HL-60 (cell line): Measurements from ENCODE around the gene PRCD.

Experiments used
- CTCF ChIP-seq: IDR thresholded peaks from one replicate; pipeline ENCODE4 v1.5.1; 2011; ENCODE audit warnings: low read length, control low read depth, inconsistent platforms; ENCODE audit not compliant: insufficient read depth
- POLR2AphosphoS5 ChIP-seq: IDR thresholded peaks from 2 replicates; pipeline ENCODE4 v1.6.1; 2012; ENCODE audit warnings: low read depth
- SPI1 ChIP-seq: IDR thresholded peaks from 2 replicates; pipeline ENCODE4 v1.6.1; 2012; ENCODE audit warnings: low read depth, mild to moderate bottlenecking, borderline replicate concordance

DNA sequence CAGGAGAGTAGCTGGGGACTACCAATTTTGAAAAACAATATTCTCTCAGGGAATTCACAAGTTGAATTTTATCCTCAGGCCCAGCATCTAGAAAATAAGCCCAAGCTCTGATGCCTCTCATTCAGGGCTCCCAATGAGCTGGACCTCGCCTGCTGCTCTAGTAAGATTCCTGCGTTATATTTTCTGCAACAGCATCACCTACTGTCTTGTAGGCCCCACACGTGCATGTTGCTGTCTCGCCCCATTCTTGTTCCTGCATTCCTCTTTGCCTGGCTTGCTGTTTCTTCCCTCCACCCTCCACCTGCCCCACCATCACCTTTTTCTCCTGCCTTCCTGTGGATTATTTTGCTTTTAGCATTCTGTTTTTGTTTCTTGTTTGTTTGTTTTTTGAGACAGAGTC, 54.1 kb downstream of the PRCD start:
- TF ChIP-seq POLR2AphosphoS5 (no peak), CTCF (no peak), SPI1 (no peak)
